NCI-H2107 treated with DMSO at 0.1 percent for 48 hours (cell line): ENCODE data around the gene TMEM126A.
"Not testable (repeated sequence)": the region's sequence is repeated elsewhere in the genome, so short reads cannot be mapped to it uniquely, and the experiment has no call there.

Experiments used
- DNase-seq: peaks from one replicate; lab custom pipeline; 2025; ENCODE audit not compliant: unreplicated experiment; lab: John Stamatoyannopoulos, UW

TMEM126A gene

GRCh38 chr11:85656777-85657176 is 9.0 kb downstream of the TMEM126A start:
- no peak for DNase-seq

DNA sequence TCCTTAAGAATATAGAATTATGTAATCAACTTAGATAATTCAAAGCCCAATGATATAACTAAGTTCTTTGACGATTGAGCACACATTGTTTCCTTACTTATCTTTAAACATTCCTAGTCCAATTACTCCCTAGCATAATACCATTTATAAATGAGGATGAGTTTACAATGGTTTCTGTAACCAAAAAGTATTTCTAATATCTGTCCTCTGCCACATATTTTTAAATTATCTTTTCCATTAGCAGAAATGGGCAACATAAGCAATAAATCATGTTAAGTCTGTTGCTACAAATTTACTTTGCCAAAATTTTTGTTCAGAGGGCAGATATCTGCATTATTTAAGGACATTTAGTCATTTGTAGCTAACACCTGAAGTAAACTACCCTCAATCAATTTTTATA is 10.4 kb downstream of the TMEM126A start:
- DNase-seq, result no peak

GRCh38 chr11:85661972-85662664 is 14.4 kb downstream of the TMEM126A start:
- DNase-seq, result no peak

DNA sequence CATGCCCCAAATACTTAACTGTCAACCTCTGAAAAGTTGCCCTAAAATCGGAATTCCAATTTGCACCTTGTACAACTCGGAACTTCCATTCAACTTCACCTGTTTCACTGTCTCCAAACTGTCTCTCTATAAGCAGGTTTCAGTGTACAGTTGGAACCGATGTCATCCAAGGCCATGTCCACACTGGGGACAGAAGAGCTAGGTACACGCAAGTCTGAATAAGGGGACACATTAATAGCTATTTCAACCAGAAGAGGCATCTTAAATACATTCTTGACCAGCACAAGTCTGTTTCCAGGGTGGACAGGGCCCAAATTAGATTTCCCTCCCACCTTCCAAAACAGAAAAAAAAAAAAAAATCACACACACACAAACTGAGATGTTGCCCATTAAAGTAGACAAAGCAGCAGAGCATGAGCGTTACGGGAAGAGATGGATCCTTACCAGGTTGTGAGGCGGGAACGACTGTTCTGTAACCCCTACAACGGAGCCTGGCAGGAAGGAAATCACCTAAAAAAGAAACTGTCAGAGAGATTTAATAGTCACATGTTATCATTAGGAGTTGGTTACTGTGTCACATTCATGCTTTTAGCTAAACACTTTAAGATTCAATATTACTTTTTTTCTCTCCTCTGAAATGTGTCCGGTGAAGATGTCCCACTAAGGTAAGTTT is 15.4 kb downstream of the TMEM126A start:
- DNase-seq, result no peak

DNA sequence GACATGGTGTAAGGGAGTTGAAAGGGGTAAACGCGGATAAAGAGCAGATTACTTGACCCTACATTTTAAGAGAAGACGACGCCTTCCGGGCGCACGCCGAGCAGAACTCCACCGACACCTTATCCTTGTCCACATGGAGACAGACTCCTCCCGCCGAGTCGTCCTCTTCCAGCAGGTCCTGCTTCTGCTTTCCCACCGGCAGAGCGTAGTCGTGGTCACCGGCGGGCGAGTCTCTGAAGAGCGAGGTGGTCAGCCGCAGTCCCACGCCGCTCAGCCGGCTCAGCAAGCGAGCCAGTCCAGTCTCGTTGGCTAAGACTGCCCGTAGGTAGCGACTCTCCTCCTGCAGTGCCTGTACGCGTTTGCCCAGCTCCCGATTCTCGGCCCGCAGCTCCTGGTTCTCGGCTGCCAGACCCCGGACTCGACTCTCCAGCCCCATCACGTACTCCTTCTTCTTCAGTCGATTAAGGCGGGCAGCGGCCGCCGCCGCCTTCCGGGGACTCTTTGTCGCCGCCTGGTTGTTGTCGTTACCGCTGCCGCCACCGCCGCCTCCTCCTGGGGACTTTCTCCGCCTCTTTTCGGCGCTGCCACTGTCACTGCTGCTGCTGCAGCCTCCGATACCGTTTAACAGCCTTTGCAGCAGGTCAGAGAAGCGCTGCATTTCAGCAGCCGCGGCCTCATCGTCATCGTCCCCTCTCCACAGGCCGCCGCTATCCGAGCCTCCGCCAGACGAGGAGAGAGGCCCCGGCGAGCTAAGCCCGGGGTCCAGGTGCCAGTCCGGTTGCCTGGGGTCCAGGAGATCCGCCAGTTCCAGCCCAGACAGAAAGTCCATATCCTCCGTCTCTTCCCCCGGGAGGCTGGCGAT is 16.2 kb downstream of the TMEM126A start:
- peak; percentile 58 for DNase-seq

- DNase-seq, result peak; percentile 90
Observed at GRCh38 chr11:85664615-85665481, 17.1 kb downstream of the TMEM126A start, which contains the start of gene CREBZF. Gene CREBZF (minus strand): TSS chr11:85665129. CDS start chr11:85664875, 254 bp downstream.

GRCh38 chr11:85665733-85666132 is 18.0 kb downstream of the TMEM126A start:
- no peak for DNase-seq

DNA sequence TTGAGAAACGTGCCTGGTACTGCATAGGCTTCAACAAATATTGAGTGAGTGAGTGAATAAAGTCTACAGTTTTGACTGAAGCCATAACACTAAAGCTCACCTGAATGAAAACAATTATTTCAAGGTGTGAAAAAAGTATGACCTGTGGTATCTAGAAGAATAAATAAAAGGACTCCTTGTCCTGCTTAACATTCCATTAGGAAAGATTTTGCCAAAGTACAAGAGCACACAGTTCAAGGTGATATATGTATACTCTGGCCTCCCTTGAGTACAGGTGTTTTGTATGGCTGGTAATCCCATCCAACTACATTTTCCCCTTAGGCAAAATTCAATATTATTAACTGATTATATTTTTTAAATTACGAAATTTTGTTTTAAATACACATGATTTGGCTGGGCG is 18.9 kb downstream of the TMEM126A start:
- no peak for DNase-seq

GRCh38 chr11:85668157-85668556 is 20.4 kb downstream of the TMEM126A start:
- no peak for DNase-seq

DNA sequence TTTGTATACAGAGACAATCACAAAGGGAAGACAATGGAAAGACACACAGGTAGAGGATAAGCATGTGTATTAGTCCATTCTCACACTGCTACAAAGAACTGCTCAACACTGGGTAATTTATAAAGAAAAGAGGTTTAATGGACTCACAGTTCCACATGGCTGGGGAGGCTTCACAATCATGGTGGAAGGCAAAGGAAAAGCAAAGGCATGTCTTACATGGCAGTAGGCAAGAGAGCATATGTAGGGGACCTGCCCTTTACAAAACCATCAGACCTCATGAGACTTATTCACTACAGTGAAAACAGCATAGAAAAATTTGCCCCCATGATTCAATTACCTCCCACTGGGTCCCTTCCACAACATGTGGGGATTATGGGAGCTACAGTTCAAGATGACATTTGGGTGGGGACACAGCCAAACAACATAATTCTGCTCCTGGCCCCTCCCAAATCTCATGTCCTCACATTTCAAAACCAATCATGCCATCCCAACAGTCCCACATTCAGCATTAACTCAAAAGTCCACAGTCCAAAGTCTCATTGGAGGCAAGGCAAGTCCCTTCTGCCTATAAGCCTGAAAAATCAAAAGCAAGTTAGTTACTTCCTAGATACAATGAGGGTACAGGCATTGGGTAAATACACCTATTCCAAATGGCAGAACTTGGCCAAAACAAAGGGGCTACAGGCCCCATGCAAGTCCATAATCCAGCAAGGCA is 23.3 kb downstream of the TMEM126A start:
- not testable (repeated sequence) for DNase-seq

DNA sequence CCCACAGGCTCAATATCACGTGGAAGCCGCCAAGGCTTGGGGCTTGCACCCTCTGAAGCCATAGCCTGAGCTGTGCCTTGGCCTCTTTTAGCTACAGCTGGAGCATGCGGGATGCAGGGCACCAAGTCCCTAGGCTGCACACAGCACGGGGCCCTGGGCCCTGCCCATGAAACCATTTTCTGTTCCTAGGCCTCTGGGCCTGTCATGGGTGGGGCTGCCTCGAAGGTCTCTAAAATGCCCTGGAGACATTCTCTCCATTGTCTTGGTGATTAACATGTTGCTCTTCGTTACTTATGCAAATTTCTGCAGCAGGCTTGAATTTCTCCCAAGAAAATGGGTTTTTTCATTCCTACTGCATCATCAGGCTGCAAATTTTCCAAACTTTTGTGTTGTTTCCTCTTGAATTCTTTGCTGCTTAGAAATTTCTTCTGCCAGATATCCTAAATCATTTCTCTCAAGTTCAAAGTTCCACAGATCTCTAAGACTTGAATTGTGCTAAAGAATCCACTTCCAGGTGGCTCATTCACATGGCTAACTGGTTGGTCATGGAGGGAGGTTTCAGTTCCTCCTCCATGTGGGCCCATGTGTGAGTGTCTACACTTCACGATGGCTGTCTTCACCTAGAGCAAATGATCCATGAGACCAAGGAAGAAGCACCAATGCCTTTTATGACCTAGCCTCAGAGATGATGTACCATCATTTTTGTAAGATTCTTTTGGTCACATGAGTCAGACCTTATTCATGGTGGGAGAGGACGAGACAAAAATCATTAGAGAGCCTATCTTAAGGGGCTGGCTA is 24.5 kb downstream of the TMEM126A start:
- DNase-seq, result no peak

DNA sequence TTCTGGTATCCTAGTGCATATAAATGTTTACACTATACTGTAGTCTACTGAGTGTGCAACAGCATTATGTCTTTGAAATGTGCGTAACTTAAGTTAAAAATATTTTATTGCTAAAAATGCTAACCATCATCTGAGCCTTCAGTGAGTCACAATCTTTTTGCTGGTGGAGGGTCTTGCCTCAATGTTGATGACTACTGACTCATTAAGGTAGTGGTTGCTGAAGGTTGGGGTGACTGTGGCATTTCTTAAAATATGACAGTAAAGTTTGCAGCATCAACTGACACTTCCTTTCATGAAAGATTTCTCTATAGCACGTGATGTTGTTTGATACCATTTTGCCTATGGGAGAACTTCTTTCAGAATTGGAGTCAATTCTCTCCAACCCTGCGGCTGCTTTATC is 25.6 kb downstream of the TMEM126A start:
- no peak for DNase-seq

DNA sequence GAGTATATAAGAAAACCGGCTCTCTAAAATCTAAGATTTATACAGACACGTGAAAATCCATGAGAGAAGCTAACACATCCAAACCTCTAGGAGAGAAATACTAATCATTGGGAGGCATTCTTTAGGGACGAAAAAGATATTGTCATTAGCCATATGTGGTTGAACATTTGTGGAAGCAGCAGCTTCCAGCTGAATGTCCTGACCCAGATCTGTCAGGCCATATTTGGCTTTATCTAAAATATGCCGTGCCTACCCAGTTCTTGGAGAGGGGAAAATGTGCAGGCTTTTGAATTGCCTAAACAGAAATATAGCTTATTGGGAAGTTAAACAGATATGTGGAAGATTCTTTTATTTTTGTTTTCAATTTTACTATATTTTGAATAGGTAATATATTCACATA is 31.8 kb downstream of the TMEM126A start:
- DNase-seq, result no peak

GRCh38 chr11:85680897-85681296 is 33.1 kb downstream of the TMEM126A start:
- DNase-seq, result no peak

DNA sequence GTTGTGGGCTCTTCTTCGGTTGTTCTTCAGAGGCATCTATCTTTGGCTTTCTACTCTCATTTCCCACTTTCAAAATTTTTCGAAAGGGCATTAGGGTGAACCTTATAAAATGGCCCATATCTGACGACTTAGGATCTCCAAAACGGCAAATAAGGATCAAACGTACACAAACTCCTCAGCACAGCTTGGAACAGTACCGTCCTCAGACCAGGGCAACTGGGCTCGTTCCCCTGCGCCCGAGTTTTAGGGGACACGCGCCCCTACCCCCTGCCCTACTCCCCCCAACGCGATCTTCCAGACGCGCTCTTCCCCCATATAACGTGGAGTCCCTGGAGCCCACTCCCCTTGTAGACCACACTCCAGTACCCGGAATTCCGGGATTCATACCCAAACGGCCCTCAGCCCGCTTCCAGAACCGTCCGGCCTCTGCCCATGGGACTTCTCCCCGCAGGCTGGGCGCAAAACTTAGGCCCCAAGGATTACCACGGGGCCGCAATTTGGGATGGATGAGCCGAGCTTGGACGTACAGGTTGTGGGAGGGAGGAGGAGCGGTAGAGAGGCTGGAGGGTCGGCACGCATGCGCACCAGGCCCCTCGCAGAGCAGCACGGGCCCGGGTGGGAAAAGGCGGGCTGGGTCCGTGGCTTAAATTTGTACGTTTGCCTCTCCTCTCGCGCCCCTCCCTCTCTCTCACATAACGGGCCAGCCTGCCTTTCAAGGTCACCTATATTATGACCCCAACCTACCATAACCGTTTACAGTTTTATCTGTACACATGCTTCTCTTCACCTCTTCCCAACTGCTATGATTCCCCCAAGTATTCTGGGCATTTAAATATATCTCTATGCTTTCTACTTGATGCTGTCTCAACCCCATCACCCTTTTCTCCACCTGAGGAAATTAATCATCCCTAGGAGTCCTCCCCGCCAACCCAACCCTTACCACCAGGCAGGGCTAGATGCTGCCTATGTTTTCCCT is 34.9 kb downstream of the TMEM126A start:
- DNase-seq, result no peak

DNA sequence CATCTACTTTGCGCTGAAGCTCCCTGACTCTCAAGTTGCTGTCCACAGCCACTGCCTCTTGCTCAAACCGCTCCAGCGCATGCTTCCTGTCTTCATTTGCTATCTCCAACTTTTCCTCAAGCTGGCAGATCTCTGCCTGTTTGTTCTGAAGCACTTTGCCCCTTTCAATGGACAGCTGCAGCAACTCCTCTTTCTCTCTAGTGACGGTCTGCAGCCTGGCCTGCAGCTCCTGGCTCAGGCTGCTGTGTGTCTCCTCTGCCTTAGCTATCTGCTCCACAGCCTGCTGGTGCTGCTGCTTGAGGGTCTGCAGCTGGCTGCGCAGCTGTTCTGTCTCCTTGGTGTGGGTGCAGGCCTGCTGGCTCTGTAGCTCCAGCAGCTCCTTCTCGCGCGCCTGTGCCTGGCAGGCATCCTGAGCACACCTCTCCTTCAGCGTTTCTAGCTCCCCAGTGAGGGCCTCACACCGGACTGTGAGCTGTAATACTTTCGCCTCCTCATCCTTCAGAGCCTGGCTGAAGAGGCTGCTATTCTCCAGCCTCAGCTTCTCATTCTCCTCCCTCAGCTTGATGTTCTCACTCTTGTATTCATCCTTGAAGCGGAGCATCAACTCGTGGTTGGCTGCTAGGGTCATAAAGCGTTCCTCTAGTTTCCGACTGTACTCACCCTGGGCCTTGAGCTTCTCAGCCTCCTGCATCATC is 37.5 kb downstream of the TMEM126A start:
- no peak for DNase-seq

DNA sequence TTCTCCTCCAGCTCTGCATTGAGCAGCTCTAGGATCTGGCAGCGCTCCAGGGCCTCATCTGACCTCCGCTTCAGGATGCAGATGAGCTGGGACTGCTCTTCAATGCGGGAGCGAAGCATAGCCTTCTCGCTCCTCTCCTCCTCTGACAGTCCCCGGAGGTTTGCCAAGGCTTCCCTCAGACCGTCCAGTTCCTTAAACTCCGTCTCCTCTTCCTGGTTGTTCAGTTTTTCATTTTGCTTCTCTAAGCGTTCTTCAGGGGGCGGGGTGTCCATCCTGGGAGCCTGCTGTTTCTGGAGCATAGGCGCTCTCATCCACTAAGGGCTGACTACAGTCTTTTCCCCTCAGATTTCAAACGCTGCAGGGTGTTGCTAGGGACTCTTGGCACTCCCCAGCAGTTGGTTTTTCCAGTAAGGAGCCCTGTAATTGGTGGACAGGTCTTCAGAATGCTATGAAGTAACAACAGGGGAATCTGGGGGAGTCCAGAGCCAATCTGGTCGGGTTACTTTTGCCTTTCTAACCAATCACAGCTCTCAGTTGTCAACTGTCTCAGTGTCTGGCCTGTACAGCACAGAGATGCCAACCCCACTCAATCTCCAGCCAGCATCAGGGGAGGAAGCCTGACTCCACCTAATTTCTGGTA is 38.2 kb downstream of the TMEM126A start, which contains the start of gene CCDC89:
Gene CCDC89 (minus strand): TSS at position 376 of the 640 bp plus-strand sequence. CDS start 65 bp downstream, at position 311.
- DNase-seq, result peak; percentile 75
